Effector CD8-positive, alpha-beta T cell (primary cell): ENCODE measurements around the gene ERCC1.

Experiments used
- DNase-seq: peaks from one replicate; lab custom pipeline; 2025; lab: John Stamatoyannopoulos, UW

Gene ERCC1

DNA sequence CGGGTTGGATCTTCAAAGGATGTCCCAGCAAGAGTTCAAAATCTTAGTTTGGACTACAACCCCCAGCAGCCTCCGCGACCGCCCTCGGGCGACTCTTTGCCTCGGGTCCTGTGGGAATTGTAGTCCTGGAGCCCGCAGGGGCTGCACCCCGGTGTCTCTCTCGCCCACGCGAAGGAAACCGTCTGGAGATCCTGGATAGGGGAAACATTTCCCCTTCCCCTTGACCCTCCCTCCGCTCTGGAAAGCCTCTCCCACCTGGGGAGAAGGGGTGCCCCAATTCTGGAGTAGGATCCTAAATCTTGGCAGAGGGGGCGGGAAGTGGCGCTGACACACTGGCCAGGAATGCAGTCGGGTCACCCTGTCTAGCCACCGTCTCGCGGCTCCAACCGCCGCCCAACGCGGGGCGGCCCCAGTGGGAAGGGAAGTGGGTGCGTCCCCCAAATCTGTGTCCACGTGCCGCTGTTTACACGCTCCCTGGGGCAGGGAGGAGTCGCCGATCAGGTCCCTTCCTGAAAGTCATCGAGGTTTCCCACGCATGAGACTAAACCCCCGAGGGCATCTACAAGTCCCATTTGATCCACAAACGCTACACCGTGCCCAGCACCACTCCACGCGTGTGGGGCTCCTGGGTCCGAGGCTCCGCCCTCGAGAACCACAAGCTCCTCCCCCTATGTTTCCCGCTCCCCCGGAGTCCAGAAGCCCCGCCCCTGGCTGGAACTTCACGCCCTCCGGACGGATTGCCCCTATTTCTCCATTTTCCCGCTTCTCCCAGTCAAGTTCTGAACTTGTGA, 18.1 kb downstream of the ERCC1 start:
- peak; percentile 77 for DNase-seq

GRCh38 chr19:45404557-45405434, 18.9 kb downstream of the ERCC1 start, which contains the start of gene PPP1R13L:
TSS of gene PPP1R13L (minus strand) at chr19:45405069. CDS start at chr19:45398318, 6,751 bp downstream.
- DNase-seq: no peak

DNA sequence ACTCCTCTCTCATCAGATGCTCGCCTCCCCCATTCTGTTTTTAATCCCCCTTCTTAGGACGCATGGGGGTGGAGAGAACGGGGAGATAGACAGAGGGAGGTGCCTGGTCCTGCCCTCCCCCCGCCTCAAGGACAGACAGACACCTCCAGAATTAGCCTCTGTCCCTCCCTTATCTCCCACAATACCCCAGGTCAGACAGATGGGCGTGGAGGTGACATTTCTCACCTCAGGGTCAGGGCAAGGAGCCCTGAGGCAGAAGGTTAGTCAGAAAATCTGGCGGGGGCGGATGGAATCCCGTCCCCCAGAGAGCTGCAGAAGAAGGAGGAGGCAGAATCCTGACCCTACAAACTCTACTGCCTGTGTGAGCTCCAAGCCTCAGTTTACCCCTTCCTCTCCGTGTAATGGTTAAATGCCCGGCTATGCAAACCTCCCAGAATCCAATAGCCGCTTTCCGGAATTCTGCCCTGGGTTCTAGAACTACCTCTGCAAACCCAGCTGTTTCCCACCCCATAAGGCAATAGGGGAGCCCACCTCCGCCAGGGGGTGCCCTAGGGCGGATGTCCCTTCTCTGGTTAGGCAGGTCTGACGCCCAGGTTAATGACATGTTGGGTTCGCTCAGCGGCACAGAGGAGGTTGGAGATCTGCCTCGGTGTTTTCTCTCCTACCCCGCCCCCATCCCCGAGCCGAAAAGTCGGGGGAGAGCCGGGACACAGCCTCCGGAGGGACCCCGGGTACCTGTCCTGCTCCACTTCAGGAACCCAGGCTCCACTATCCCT, 19.7 kb downstream of the ERCC1 start:
- peak; percentile 36 for DNase-seq

DNA sequence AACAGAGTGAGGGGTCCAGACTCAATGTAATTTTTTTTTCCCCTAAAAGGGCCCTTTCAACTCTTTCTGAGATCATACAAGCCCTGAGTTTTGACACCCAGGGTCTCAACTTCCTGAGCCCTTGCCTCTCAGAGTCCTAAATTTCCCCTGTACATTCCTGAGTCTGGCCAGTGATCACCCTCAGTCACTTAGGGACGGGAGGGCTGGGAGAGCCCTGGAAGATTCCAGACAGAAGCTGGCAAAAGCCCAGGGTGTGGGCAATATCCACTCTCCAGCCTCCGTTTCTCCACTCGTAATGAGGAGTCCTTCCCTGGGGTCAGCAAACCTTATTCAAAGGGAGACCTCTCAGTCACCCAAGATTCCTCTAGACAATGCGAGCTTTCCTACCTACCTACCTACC, 20.4 kb downstream of the ERCC1 start:
- no peak for DNase-seq

GRCh38 chr19:45402298-45403061, 21.2 kb downstream of the ERCC1 start:
- peak; percentile 12 for DNase-seq

GRCh38 chr19:45401815-45402214, 21.9 kb downstream of the ERCC1 start:
- no peak for DNase-seq

DNA sequence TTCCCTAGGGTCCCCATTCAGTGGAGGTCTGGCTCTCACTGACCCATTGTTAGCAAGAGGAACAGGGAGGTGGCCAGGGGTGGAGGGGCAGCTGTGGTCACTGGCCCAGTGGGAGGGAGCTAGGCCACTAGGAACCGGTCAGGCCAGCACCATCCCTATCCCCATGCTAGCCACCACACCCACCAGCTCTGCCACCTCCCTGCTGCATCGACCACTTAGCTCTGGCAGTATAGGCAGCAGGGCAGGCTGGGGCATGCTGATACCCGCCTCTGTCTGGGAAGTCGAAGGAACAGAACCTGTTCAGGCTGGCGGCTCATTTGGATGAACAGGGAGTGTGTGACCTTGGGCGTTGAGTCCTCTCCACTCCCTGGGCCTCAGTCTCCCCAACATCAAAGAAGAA, 23.5 kb downstream of the ERCC1 start:
- DNase-seq: no peak

GRCh38 chr19:45395821-45396617, 27.7 kb downstream of the ERCC1 start:
- DNase-seq: no peak

DNA sequence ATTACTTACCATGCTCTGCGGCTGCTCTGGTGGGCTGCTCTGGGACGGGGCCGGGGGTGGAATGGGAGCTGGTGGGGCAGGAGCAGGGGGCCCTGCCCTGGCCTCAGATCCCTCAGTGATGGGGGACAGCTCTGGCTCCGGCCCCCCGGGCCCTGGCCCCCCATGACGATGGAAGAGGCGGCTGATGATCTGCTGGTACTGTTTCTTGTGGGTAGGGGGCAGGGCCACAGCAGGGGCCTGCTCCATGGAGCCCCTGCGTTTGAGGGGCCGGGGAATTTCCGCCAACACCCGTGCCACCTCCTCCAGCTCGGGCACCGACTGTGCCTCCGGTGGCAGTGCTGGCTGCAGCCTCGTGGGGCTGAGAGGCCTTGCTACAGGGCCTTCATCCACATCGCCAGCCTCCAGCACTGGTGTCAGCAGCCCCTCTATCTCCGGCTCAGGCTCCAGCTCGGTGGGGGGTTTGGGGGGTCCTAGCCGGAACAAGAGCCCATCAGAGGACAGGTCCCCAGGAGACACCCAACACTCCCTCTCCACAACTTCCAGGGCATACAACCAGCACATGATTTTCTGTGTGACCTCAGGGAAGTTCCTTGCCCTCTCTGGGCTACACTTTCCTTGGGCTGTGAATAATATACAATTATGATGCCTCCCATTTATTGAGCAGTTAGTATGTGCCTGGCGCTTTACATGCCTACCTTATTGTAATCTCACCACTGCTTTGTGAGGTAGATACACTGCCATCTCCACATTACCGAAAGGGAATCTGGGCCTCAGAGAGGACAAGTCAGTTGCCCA, 31.6 kb downstream of the ERCC1 start:
- no peak for DNase-seq

DNA sequence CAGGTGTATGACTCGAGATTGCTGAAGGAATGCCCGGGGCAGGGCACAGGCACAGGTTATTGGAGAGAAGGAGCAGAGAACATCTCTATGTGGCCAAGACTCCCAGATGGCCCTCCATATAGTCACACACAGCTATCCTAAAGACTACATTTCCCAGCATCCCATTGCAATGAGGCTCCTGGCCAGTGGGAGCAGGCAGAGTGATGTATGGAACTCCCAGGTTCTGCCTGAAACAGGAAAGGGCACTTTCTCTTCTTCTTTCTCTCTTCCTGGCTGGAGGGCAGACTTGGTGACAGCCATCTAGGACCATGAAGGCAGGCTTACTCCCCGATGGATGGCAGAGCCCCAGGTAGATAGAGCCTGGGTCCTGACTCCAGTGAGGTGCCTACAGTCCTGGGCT, 32.4 kb downstream of the ERCC1 start:
- DNase-seq: no peak

- DNase-seq: no peak
These were observed 38.1 kb downstream of the ERCC1 start for GRCh38 chr19:45385392-45386221.

GRCh38 chr19:45382426-45382825, 41.3 kb downstream of the ERCC1 start:
- no peak for DNase-seq

GRCh38 chr19:45380107-45380506, 43.6 kb downstream of the ERCC1 start:
- DNase-seq: no peak

DNA sequence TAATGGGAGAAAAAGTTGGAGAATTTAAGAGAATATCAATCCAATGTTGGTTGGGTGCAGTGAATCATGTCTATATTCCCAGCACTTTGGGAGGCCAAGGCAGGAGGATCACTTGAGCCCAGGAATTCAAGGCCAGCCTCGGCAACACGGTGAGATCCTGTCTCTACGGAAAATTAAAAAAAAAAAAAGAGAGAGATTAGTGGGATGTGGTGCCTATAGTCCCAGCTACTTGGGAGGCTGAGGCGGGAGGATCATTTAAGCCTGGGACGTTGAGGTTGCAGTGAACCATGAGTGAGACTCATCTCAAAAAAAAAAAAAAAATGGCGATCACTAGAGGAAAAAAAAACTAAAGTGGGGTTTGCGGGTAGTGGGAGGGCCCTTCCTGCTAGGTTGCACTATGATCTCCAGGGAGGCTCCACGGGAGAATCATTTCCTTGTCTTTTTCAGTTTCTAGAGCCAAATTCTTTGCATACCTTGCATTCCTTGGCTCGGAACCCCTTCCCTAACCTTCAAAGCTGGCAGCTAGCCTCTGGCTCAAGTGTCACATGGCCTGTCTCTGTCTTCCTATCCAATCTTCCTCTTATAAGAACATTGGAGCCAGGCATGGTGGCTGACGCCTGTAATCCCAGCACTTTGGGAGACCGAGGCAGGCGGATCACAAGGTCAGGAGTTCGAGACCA, 47.5 kb downstream of the ERCC1 start:
- no peak for DNase-seq

GRCh38 chr19:45370410-45371204, 53.1 kb downstream of the ERCC1 start, which contains the start of gene ERCC2:
TSS of gene ERCC2 (minus strand) at chr19:45370573. CDS start at chr19:45370540, 33 bp downstream.
- peak; percentile 99 for DNase-seq

DNA sequence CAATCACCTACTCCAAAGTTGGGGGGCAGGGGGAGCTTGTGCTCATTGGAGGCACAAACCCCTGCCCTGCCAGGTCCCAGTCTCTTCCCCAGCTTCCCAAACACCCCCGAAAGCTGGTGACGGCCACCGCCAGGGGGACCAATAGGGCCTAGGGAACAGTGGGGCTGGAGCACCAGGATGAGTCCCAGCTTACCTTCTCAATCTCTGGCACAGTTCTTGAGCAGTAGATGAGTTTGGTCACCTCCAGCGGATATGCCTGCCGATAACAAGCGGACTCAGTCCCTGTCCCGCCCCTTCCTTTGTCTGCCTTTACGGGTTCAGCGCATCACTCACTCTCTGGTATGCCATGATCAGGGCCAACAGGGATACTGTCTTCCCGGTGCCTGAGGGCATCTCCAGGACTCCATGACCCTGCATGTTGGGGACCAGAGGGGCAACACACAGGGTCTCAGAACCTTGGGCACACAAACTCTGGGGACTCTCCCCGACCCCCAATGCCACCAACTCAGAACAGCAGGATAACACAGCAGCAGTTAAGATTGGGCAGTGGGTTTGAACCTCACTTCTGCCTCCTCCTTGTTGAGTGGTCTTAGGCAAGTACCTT, 54.9 kb downstream of the ERCC1 start:
- no peak for DNase-seq

DNA sequence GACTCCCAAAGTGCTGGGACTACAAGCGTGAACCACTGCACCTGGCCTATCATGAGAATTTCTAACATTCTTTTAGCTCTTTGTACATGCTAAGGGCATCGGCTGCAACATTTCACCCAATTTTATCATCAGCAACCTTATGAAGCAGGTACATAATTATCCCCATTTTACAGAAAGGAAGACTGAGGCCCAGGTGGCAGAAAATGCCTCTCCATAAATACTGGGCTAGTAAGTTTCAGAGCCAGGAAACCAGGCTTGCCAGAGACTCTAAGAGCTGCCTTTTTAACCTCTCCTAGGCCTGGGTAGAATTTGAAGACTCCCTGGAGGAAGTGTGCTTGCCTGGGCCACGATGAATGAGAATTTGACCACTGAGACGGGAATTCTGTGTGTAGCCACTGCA, 55.6 kb downstream of the ERCC1 start:
- DNase-seq: no peak
